NB4 (cell line): ENCODE data around the gene CHEK1.

Experiments used
- DNase-seq: peaks from one replicate; pipeline ENCODE4 v3.0.0; 2010; ENCODE audit warnings: low read depth
- H3K4me3 ChIP-seq: one replicate; pipeline ENCODE4 v1.5.1; 2011; ENCODE audit warnings: mild to moderate bottlenecking, low read depth, low read length, moderate library complexity
- MYC ChIP-seq: IDR thresholded peaks from 2 replicates; pipeline ENCODE4 v1.6.1; 2011; ENCODE audit warnings: low read depth, low read length
- POLR2A ChIP-seq: IDR thresholded peaks from 2 replicates; pipeline ENCODE4 v1.6.1; 2011; ENCODE audit warnings: mild to moderate bottlenecking; ENCODE audit not compliant: insufficient read length; ENCODE audit errors: extremely low read depth
- TF ChIP-seq, protein P1 (sequence below): IDR thresholded peaks from one replicate; pipeline ENCODE4 v1.5.1; 2012; ENCODE audit warnings: low read depth, low read length
- TF ChIP-seq, protein P2 (sequence below): IDR thresholded peaks from 2 replicates; pipeline ENCODE4 v1.6.1; 2011; ENCODE audit warnings: low read depth, low read length

CHEK1 gene

DNA sequence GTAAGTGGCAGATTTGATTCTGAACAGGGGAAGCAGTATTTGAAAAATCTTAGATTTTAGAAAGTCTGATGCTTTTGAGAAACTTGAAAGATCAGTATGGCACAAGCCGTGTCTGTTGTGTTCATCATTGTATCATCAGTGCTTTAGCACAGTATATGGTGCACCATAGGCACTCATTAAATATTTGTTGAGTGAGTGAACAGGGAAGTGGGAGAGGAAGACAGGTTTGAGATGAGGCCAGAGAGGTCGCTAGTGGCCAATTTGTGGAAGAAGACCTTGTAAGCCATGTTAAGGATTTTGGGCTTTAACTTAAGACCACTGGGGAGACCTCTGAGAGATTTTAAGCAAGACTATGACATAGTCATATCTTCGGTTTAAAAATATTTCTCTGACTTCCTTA is 12.9 kb downstream of the CHEK1 start:
- H3K4me3 ChIP-seq = no peak overlapping the region
- TF ChIP-seq, protein P1, sequence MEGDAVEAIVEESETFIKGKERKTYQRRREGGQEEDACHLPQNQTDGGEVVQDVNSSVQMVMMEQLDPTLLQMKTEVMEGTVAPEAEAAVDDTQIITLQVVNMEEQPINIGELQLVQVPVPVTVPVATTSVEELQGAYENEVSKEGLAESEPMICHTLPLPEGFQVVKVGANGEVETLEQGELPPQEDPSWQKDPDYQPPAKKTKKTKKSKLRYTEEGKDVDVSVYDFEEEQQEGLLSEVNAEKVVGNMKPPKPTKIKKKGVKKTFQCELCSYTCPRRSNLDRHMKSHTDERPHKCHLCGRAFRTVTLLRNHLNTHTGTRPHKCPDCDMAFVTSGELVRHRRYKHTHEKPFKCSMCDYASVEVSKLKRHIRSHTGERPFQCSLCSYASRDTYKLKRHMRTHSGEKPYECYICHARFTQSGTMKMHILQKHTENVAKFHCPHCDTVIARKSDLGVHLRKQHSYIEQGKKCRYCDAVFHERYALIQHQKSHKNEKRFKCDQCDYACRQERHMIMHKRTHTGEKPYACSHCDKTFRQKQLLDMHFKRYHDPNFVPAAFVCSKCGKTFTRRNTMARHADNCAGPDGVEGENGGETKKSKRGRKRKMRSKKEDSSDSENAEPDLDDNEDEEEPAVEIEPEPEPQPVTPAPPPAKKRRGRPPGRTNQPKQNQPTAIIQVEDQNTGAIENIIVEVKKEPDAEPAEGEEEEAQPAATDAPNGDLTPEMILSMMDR = no peak
- TF ChIP-seq POLR2A (no peak), MYC (no peak)
- TF ChIP-seq, protein P2, sequence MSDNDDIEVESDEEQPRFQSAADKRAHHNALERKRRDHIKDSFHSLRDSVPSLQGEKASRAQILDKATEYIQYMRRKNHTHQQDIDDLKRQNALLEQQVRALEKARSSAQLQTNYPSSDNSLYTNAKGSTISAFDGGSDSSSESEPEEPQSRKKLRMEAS = no peak
- DNase-seq = no peak

GRCh38 chr11:125638315-125638714 is 13.4 kb downstream of the CHEK1 start:
- DNase-seq = no peak
- no peak overlapping the region for H3K4me3 ChIP-seq
- TF ChIP-seq POLR2A = no peak
- TF ChIP-seq MYC = no peak
- TF ChIP-seq, protein P1 = no peak
- TF ChIP-seq, protein P2 = no peak

- TF ChIP-seq MYC (no peak), POLR2A (no peak)
- TF ChIP-seq, protein P1 = no peak
- TF ChIP-seq, protein P2 = no peak
- H3K4me3 ChIP-seq = no peak overlapping the region
- DNase-seq = no peak
Measured at GRCh38 chr11:125645871-125646270, 20.9 kb downstream of the CHEK1 start.

DNA sequence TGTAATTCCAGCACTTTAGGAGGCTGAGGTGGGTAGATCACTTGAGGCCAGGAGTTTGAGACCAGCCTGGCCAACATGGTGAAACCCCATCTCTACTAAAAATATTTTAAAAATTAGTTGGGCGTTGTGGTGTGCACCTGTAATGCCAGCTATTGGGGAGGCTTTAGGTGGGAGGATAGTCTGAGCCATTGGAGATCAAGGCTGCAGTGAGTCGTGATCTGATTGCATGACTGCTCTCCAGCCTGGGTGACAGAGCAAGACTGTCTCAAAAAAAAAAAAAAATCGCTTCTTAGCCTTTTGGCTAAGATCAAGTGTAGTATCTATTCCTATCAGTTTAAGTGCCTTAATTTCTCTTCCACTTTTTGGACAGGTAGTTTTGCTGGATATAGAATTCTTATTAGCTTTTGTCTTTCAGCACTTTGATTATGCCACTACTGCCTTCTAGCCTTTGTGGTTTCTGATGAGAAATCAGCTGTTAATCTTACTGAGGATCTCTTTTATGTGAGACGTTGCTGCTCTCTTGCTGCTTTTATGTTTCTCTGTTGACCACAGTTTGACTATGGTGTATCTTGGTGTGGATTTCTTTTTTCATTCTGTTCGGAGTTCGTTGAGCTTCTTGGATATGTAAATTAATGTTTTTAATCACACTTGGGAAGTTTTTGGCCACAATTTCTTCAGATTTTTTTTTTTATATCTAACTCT is 24.7 kb downstream of the CHEK1 start:
- TF ChIP-seq POLR2A (no peak), MYC (no peak)
- TF ChIP-seq, protein P2 = no peak
- TF ChIP-seq, protein P1 = no peak
- DNase-seq = no peak
- H3K4me3 ChIP-seq = no peak overlapping the region

GRCh38 chr11:125662689-125663088 is 37.7 kb downstream of the CHEK1 start:
- no peak for DNase-seq
- H3K4me3 ChIP-seq = no peak overlapping the region
- TF ChIP-seq POLR2A (no peak), MYC (no peak)
- TF ChIP-seq, protein P1 = no peak
- TF ChIP-seq, protein P2 = no peak
